Activated CD8-positive, alpha-beta memory T cell treated with anti-CD3 and anti-CD28 coated beads for 1 hour (primary cell): ENCODE measurements around the gene ATP2B1.

Experiments
- DNase-seq, 2 donors: peaks; one replicate each; pipeline ENCODE4 v3.0.0-alpha.2; 2020; ENCODE audit warnings: low read depth in 1 of 2; ENCODE audit errors: extremely low read depth in 1 of 2

The ATP2B1 gene

GRCh38 chr12:89597770-89598169 lies 110.9 kb downstream of the ATP2B1 start:
- no peak for DNase-seq

GRCh38 chr12:89597210-89597609 lies 111.4 kb downstream of the ATP2B1 start:
- no peak for DNase-seq

DNA sequence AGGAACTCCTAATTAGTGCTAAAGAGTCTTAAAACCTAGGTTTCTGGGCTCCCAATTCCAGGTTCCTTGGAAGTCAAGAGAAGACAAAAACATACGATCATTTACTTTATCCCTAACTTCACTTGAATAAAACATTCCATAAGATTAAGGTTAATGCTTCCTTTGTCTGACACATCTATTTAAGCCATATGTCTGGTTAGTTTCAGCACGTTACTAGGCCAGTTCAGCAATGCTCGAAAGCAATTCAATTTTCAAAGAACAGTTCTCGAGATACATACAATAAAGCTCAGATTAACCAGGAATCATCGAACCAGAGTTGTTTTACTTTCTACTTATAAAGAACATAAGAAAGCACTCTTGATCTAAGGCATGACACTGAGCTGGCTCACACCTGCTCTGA lies 114.8 kb downstream of the ATP2B1 start:
- DNase-seq, result no peak

GRCh38 chr12:89593233-89593632 lies 115.4 kb downstream of the ATP2B1 start:
- DNase-seq, result no peak

DNA sequence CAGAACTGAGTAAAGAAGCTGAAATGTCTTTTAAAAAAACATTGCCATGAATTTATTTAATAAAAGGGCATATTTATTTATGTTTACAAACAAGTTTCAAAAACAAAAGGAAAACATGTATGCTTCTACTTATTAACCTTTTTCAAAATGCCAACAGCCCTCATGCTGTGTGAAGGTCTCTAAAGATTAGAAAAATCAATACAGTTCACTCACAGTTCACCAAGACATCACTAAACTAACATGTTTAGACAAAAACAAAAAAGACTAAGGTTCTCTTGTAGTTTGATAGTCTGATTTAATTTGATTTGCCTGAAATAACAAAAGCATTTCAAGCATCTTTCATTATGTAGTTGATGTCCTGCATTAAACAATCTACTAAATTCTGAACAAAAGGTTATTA lies 118.9 kb downstream of the ATP2B1 start:
- no peak for DNase-seq

DNA sequence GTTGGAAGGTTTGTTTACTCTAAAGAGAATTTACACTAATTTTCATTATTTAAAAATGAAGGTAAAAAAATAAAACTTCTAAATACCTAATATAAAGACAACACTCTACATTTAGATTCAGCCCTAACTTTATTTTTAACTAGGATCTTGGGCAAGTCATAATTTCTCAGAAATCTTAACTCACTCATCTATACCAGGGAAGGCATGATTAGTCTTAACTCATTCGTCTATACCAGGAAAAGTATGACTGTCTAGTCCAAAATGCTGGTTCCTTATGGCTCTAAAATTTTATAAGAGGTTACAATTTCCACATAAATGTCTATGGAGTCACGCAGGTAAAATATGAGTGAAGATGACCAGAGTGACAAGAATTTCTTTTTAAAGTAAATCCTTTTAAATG lies 130.1 kb downstream of the ATP2B1 start:
- DNase-seq, result no peak

DNA sequence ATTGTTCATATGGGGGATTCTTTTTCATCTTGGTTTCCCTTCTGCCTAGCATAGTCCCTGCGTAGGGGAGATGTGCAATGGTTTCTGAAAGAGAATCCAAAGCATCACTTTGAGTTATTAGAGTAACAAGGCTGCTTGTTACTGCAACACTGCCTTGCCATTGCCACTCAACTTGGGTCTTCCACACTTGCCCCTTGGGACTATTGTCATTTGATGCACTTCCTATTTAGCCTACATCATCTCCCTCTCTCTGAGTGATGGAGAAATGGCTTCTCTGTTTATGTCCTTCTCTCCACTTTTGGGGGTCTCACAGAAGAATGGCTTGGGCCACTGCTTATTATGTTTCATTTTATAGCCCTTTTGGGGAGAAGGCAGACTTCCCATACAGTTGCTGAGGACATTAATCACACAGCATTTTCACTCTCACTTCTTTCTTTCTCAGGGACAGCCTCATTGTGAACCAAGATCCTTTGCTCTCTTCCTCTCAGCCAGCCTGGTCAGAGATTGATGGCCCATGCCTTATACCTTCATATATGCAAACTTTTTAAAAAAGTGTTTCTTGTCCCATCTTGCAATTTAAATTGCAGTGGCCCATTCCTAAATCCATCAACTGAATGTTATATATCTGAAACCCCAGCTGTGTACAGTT lies 131.9 kb downstream of the ATP2B1 start:
- no peak for DNase-seq

DNA sequence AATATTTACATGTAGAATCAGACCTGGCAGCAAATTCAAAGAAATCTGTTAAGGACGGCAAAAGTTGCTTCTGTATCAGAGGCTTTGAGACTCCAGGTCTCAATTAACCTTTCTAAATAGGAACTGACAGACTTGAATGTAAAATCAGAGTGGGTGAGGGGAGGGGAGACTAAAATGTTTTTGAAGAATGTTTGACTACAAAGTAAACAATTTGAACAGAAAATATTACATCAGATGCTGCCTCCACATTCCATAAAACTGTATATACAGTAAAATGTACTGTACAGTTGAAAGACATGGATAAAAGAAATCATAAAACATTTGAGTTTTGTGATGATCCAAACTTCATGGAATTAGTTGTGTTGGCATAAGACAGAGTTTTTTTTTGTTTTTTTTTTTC lies 133.3 kb downstream of the ATP2B1 start:
- no peak for DNase-seq

DNA sequence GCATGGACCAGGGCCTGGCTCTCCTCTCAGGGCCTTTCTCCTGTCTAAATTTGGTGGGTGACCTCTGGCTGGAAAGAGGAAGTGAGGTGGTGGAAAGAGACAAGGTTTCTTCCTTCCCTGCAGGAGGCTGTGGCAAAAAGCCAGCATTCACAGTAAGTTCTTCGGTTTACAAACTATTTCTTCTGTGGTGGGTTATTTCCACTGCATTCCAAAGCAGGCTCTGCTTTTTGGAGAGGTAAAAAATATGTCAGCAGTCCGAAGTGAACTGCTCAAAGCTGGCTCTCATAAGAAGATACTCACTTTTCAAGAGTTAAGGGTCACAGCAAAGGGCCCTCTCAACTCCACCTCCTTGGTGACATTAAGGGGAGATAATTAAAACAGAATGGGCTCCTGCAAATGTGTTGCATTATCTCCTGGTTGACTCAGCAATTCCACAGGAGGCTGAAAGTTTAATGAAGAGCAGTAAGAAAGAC lies 133.9 kb downstream of the ATP2B1 start:
- DNase-seq, result no peak

- DNase-seq, result no peak
Measured at GRCh38 chr12:89573051-89573810, 135.4 kb downstream of the ATP2B1 start.

GRCh38 chr12:89571491-89572195 lies 137.0 kb downstream of the ATP2B1 start:
- DNase-seq, result no peak

DNA sequence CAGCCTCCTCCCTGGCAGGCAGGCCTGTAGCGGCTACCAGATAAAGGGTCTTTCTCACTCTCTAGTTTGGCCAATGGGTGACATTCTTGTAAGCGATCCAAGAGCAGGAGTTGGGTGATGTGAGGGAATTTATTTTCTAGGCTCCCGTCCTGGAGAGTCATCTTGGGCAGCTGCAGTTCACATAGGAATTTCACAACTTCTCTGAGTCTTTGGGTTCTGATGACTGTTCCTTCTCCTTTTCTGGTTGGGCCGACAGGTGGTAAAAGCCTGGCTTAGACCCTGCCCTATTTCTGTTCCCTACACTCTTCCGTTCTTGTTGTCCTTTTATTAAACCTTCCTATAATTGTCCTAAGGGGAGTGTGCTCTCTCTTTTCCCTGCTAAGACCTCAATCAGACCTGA lies 140.2 kb downstream of the ATP2B1 start:
- no peak for DNase-seq

DNA sequence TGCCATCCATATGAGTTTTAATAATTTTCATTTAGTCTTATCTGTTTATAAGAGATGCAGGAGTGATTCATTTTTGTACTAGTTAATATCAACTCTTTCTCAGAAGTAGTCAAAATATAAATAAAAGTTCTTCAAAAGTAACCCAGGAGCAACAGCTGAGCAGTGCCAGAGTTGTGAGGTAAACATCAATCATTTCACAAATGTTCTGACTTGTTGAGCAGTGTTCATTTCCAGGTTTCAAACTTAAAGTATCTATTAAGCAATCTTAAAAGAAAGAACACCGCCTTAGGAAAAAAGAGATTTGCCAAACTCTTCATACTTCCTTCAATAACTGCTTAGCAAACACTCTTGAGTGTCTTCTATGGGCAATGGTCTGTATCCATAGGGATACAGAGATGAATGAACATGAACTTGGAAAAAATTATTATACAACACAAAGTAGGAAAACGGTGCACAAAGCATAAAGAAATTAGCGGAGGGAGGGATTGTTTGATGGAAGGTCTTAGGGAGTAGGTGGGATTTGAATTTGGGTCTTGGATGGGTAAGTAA lies 140.9 kb downstream of the ATP2B1 start:
- DNase-seq, result no peak

DNA sequence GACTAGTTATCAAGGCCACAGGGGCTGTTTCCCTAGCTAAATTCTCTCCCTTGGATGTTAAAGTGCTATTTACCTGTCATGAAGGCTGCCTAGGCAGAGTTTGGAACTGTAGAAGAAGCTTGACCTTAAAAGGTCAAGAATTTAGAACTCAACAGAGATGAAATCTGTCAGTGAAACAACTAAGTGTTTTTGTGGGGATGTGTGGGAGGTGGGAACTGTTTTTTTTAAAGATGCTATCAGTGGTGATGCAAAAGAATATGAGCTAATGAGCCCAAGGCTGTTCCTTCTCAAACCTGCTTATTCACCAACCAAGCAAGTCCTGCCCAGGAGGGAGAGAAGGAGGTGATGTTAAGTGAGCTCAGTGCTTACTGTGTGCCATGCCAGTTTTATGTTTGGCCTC lies 142.0 kb downstream of the ATP2B1 start:
- DNase-seq, result no peak

DNA sequence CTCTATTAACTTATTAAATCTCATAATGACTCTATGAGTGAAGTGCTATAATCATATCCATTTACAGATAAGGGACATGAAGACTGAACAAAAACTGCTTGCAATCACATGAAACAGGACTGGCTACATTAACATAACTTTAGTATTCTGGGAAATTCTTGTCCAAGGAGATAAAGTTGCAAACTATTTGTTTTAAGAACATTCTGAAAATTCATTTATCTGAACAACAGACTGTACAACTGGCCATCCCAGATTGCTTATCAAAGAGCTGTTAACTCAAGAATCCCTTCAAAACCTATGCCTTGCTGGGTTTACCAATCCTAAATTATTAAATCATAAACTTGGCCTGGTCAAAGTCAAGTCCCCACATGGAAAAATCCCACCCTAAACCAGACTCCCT lies 143.6 kb downstream of the ATP2B1 start:
- DNase-seq, result no peak

GRCh38 chr12:89559753-89560152 lies 148.9 kb downstream of the ATP2B1 start:
- no peak for DNase-seq

- no peak for DNase-seq
Measured at GRCh38 chr12:89556976-89557375, 151.7 kb downstream of the ATP2B1 start.

GRCh38 chr12:89552376-89552775 lies 156.3 kb downstream of the ATP2B1 start:
- no peak for DNase-seq

DNA sequence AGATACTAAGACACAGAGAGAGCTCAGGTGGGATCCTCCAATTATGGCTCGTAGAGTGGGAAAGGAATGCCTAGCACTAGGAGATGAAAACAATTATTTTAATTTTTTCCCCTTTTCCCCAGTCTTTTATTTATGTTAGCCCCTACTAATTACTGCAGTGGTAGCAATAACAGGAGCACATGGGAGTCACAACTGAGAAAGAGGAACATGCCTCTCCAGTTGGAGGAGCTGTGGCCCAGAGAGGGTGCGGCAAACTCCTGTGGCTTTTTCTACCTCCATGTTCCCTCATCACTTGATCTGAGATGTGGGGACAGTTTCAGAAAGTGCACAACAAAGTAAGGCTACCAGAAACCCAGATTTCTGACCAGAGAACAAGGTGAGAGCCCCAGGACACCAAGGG lies 156.9 kb downstream of the ATP2B1 start:
- DNase-seq, result no peak

- DNase-seq, result no peak
Measured at GRCh38 chr12:89547101-89547500, 161.5 kb downstream of the ATP2B1 start.

DNA sequence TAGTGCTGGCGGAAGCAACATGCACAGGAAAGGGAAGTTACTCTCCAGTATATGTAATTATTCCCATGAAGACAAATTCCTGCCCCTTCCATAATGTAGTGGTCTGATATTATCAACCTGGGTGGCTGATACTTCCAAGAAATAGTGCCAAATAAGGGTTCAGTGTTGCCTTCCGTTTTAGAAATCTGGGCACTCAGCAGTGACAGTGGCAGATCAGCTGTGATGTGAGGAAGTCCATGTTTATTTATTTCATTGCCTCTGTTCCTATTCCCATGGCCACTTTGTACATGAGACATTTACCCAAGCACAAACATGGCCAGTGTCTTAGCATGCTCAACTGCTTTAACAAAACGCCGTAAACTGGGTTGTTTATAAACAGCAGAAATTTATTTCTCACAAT lies 162.5 kb downstream of the ATP2B1 start:
- no peak for DNase-seq
